Stimulated activated CD8-positive, alpha-beta memory T cell treated with anti-CD3 and anti-CD28 coated beads, Interleukin-7, amount 100 ng/mL, for 48 hours (primary cell): ENCODE results near the gene SF1.

Source experiments
- DNase-seq, 2 donors: peaks; one replicate each; pipeline ENCODE4 v3.0.0-alpha.2; 2020; ENCODE audit warnings: low read depth in 1 of 2; ENCODE audit errors: extremely low read depth in 1 of 2

Gene SF1

GRCh38 chr11:64801561-64802369, 23.4 kb upstream of the SF1 start:
- DNase-seq: no peak

- DNase-seq: no peak
These were observed 22.8 kb upstream of the SF1 start for GRCh38 chr11:64801158-64801464.

DNA sequence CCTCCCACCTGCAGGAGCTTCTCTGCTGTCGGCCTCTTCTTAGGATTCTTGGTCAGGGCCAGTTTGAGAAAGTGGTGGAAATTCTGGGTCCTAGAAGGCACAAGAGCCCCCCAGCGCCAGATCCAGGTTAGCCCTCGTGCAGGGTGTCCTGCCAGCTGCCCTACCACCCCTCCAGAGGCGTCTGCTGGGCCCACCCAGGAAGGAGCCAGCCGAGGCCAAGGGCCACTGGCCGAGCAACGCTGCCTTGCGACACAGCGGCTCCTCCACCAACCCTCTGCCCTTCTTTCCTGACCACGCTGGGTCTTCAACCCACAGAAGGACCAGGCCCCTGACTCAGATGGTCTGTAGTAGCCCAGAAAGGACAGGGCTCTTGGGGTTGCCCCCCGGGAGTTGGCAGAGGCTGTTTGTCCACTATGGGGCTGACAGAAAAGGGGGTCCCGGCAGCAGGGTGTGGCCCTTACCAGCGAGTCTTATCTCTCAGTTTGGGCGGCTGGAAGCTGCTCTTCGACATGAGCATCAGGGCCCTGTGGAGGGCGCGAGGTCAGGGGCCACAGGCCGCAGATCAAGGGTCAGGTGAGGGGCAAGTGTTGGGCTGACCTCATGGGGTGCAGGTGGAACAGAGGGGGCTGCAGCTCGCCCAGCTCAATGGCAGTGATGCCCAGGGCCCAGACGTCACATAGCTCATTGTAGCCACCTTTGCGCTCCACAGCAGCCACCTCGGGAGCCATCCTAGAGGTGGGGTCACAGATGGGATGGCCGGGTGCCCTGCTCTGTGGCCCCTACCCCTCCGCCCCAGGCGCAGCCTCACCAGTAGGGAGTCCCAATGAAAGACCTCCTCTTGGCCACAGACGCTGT, 22.2 kb upstream of the SF1 start:
- DNase-seq: no peak

DNA sequence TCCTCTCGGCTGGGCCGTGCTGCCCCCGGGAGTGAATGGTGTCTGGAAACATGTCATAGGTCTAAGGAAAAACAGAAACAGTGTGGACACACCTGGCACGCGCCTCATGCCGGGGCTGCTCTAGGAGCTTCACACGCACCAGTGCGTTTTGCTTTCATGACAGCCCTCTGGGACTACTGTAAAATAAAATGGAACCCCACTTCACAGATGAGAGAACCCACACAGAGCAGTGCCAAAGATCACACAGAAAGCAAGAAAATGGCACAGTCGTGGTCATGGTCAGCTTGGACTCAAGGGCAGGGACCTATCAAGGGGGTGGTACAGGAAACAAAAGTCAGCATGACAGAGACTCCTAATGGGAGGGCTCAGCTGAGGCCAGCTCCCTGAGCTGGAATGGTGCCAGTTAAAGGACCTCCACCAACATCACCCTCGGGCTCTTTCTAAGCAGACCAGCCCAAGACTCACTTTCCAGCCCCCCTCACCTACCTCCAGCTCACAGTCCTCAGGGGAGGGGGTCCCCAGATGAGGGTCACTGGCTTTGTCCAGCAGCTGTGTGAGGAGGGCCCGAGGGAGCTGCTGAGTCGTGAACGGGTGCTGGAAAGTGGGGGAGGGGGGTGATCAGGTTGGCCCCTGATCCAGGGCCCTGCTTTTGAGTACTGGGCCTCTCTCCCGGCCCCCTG, 21.4 kb upstream of the SF1 start:
- no peak for DNase-seq

DNA sequence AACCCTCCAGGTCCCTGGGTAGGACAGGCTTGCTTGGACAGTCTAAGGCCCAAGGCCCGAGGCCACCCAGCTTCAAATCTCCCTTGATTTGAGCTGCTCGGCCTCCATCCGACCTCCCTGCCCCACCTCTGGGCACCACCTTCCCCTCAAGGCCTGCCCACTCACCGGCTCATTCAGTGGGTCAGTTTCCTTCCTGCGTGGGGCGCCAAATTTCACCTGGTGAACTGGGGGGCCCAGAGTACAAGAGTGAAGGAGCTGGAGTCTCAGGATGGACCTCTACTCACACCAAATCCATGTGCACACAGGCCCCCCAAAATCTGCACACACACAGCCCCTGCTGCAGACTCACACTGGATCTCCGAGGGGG, 20.9 kb upstream of the SF1 start:
- no peak for DNase-seq

DNA sequence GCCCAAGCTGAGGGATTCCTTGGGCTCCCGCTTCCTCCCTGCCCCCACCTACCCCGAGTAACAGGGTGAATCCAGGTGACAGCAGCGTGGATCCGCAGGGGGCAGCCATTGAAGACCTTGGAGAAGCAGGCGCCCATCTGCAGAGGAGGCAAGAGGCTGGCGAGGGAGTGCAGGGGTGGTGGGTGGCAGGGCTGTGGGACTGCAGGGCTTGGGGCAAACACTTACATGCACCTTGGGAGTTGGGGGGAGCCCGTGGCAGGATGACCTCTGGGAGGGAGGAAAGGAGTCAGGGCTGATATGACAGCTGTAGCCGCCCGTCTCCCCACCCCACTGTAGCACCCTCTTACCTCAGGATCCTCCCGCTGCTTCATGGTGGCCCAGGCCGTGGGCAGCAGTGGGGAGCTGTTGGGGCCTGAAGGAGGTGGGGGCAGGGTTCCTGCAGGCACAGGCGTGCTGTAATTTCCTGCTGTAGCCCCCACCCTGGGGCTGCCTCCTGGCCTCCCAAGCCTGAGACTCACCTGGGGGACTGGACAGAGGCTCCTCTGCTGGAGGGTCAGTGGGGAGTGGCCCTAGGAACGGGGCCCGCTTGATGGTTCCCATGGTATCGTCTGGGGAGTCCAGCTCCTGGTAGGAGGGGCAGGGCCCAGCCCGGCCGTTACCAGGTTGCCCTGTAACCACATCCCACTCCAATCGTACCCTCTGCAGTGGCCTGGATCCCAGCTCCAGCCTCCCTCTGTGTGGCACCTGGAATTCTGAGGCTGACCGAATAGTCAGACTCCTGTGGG, 18.6 kb upstream of the SF1 start:
- no peak for DNase-seq

- no peak for DNase-seq
These were observed 17.9 kb upstream of the SF1 start for GRCh38 chr11:64796047-64796756.

- DNase-seq: no peak
These were observed 16.2 kb upstream of the SF1 start for GRCh38 chr11:64794526-64794925.

DNA sequence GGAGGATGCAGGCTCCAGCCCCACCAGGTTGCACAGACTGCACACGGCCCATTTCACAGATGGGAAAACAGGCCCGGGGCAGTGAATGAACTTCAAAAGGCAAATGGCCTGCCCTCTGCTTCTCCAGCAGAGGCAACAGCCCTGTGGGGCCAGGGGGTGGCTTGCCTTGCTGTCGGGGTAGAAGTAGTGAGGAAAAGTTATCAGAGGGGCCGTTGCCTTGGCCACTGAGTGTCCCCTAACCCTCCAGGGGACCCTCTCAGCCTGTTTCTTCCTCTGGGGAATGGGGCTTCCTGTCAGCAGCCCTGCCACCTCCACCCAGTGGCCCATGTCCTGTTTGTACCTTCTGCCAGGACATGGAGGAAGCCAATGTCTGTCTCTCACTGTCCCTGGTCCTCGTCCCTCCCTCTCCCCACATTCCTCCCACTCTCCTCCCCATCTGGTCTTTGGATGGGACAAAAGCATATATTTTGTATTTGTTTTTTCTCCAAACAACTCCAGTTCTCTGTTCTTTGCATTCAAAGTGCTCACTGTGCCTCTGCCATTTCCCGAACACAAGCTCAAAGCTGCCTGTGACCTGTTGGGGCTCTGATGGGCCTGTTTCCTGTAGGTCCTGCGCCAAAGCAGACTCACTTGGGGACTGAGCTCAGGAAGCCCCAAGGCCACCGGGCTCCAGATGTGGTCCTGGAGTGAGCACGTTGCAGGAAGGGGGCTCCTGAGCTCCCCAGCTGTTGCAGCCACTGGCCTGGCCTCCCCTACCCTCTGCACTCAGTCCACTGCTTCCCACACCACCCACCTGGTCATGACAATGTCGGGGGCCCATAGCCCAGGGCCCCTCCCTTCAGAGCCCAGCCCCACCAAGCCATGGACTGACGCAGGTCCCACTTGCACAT, 15.2 kb upstream of the SF1 start:
- no peak for DNase-seq

- no peak for DNase-seq
These were observed 14.1 kb upstream of the SF1 start for GRCh38 chr11:64792482-64792881.

- no peak for DNase-seq
These were observed 13.5 kb upstream of the SF1 start for GRCh38 chr11:64791781-64792291.

DNA sequence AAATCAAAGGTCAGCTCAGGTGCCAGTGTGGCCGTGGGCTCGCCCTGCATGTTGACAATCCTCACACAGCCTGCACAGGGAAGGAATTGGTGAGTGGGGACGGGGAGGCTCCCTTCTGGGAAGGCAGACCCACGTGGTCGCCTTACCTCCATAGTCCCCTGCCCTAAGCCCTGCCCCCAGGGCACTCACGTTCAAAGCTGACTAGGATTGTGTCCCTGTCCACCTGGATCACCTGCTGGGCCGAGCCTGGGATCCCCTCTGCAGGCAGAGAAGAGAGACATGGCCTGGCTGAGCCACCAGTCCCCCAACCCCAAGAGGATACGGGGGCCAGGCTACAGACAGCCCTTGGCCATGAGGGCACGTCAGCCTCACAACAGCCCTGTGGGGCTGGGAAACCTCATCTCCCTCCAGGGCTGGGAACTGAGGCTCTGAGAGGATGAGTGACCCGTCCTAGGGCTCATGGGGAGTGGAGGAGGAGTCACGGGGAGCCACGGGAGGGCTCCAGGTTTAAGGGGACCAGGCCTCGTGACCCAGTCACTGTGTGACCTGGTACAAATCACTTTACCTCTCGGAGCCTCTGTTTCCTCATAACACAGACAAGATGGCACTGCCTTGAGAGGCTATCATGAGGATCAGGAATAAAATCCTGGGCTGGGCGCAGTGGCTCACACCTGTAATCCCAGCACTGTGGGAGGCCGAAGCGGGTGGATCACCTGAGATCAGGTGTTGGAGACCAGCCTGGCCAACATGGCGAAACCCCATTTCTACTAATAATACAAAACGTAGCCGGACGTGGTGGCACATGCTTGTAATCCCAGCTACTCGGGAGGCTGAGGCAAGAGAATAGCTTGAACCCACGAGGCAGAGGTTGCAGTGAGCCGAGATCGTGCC, 12.1 kb upstream of the SF1 start:
- no peak for DNase-seq

DNA sequence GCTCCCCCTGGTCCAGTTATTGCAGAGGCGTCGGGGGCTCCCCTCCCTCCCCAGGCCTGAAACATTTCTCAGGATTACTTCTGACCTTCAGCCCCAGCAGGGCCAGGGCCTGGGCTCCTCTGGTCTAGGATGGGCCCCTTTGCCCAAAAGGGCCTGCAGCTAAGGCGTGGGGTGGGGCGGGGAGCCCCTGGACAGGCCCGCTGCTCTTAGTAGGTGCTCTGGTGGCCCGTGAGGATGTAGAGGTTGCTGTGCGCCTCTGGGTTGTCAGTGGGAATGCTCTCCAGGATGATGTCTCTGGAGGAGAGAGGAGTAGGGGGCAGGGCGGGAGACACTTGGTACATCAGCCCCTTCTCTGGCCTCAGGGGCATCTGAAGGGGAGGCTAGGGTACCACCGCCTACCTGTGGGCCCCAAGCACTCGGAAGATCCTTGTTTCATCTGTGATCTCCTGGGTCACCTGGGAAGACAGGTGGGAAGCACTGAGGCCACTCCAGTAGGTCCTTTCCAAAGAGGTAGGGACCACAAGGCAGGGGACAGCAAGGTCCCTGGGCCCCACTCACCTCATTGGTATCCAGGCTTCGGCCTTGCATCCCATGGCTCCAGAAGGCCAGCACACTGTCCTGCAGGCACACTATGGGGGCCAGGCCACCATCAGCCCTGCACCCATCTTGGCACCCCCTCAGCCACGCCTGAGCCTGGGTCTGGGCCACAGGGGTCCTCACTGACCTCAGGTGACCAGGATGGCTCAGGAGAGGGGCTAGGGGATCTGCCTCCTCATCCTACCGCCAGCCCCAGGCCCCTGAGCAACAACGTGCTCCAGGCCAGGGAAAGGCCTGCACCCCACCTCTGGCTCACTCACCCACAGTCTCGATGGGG, 11.2 kb upstream of the SF1 start:
- DNase-seq: no peak

- no peak for DNase-seq
These were observed 10.2 kb upstream of the SF1 start for GRCh38 chr11:64788321-64789215.

DNA sequence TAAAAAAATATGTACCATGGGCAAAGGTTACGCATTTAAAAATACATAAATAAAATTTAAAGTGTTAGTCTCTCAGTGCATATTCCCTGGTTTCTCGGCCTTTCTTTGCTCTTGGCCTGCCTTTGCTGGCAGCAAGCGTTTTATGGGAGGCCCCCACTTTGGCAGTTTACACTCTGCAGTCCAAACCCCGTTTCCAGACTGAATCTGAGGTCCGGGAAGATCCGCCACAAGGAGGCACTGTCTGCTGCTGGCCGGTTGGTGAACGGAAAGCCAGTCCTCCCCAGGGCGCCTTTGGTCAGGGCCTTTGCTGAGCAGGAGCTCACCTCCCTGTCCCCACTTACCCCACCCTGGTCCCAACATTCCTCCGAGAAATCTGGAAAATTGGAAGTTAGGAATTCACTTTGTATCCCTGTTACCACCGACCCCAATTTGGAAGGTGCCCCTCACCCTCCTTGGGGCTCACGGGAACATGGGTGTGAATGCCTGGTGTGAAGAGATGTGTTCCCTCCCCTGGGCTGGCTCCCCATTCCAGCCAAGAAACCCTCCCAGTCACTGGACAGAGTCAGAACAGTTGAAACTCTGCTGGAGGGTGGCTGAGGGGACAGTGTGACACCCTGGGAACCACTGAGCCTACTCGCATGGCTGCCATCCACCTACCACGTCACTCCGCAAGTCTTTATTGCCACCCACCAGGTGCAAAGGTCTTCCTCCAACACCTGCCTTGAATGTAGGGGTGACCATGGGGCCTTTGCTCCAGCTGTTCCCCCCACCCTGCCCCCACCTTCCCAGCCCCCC, 9.4 kb upstream of the SF1 start:
- DNase-seq: no peak
